GM12865 (cell line): ENCODE data around the gene GALNT5.

Experiments used
- DNase-seq: peaks from one replicate; pipeline ENCODE4 v3.0.0; 2010; ENCODE audit warnings: low read depth
- H3K4me3 ChIP-seq: 2 replicates; pipeline ENCODE4 v1.5.1; 2011; ENCODE audit warnings: mild to moderate bottlenecking, low read depth, low read length, control low read depth
- CTCF ChIP-seq: IDR thresholded peaks from 2 replicates; pipeline ENCODE4 v1.5.1; 2011; ENCODE audit warnings: low read length, control low read depth, low read depth, inconsistent platforms; ENCODE audit not compliant: insufficient read depth; ENCODE audit errors: missing control alignments

Gene GALNT5

GRCh38 chr2:157345647-157346389, 88.3 kb downstream of the GALNT5 start:
- TF ChIP-seq CTCF: no peak
- no peak for DNase-seq
- H3K4me3 ChIP-seq: no peak overlapping the region

GRCh38 chr2:157348291-157348921, 90.9 kb downstream of the GALNT5 start:
- no peak for TF ChIP-seq CTCF
- no peak for DNase-seq
- H3K4me3 ChIP-seq: no peak overlapping the region

- no peak for TF ChIP-seq CTCF
- no peak for DNase-seq
- no peak overlapping the region for H3K4me3 ChIP-seq
These were observed 92.5 kb downstream of the GALNT5 start for GRCh38 chr2:157349949-157350515.

- TF ChIP-seq CTCF: no peak
- H3K4me3 ChIP-seq: no peak overlapping the region
- no peak for DNase-seq
These were observed 98.1 kb downstream of the GALNT5 start for GRCh38 chr2:157355618-157356017.

GRCh38 chr2:157359628-157360027, 102.1 kb downstream of the GALNT5 start:
- DNase-seq: no peak
- TF ChIP-seq CTCF: no peak
- H3K4me3 ChIP-seq: no peak overlapping the region

- no peak overlapping the region for H3K4me3 ChIP-seq
- no peak for DNase-seq
- no peak for TF ChIP-seq CTCF
These were observed 104.0 kb downstream of the GALNT5 start for GRCh38 chr2:157361526-157361925.
